Spleen (tissue), 7 donors: ENCODE results near the gene SNX8.

Source experiments
- CTCF ChIP-seq, 11 experiments: fragments of 200-600 bp in 7 of 11; fragments of 450-650 bp in 4 of 11; sonication (generic) in 4 of 11; IDR thresholded peaks in 8 of 11; conservative IDR thresholded peaks in 3 of 11; 1 replicate in 7 of 11; 2 replicates in 4 of 11; pipeline versions ENCODE4 v1.4.0 to v1.8.0; 2016 to 2021; ENCODE audit warnings: antibody characterized with exemption in 11 of 11, inconsistent platforms in 4 of 11, mild to moderate bottlenecking in 1 of 11
- POLR2A ChIP-seq, 3 donors: fragments of 450-650 bp; IDR thresholded peaks; one replicate each; pipeline ENCODE4 v1.5.1; 2017; ENCODE audit warnings: antibody characterized with exemption in 3 of 3, mild to moderate bottlenecking in 1 of 3
- POLR2AphosphoS5 ChIP-seq, 3 donors: sonication (generic); formaldehyde crosslinking; IDR thresholded peaks; one replicate each; pipeline ENCODE4 v1.5.1; 2017; ENCODE audit warnings: antibody characterized with exemption in 3 of 3
- donor health status: DM: no; HTN: no; CAD: no; lungs with moderate emphysema.
- donor health status: DM: no; HTN: no; CAD: no.
- donor health status: DM: no; HTN: no; CAD: no.

- TF ChIP-seq CTCF (IDR thresholded peaks at IDR 0.05 in 8 of 11, conservative IDR thresholded peaks at IDR 0.05 in 3 of 11) (no peak), POLR2A (IDR thresholded peaks at IDR 0.05) (no peak), POLR2AphosphoS5 (IDR thresholded peaks at IDR 0.05) (no peak)
Observed at GRCh38 chr7:2288503-2288902, 25.7 kb downstream of the SNX8 start.
